ENCODE results near the gene RNASEH2A.

Gene RNASEH2A

DNA sequence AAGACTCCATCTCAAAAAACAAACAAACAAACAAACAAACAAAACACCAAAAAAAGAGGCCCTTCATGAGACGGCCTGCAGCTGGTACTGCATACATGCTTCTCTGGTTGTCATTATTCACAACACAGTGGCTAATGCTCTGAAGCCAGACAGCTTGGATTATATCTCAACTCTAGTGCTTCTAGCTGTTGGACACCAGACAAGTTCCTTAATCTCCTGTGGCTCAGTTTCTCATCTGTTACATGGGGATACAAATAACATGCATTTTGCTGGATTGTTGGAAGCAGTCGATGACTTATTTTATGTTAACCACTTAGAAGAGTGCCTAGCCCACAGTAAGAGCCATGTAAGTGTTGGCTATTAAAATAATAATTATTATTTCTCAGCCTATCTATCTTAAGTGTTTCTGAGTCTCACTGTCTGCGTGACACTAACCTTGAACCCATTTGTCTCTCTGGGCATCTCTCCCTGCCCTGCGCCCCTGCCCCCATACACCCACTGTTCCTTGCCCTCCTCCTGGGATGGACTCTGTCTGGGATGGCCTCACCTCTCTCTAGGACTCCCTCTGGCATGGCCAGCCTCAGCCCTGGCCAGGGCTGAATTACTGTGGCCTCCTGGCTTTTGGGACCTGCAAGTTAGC, 18.2 kb upstream of the RNASEH2A start:
- no peak overlapping the region for H2AFZ ChIP-seq (ENCODE audit: low read length)
- no peaks in the 10 kb centered on the region for H3K9me3 ChIP-seq (ENCODE audit: low read length)
- H3K4me2 ChIP-seq (ENCODE audit: low read length): no peak overlapping the region; the same call in 1 of the 2 replicates
- no peak for TF ChIP-seq CTCF (IDR thresholded peaks at IDR 0.05; ENCODE audit: low read length)
- no peak for TF ChIP-seq EZH2 (IDR thresholded peaks at IDR 0.05; ENCODE audit: borderline replicate concordance, low read length)
- no peaks in the 10 kb centered on the region for H3K9me2 ChIP-seq (ENCODE audit: low read depth, low read length)
- peak overlapping the region; percentile 79 for H3K27ac ChIP-seq (ENCODE audit: low read depth, low read length, poor library complexity, severe bottlenecking)
- H3K79me2 ChIP-seq (ENCODE audit: insufficient read depth, low read length): no peaks in the 10 kb centered on the region
- H3K4me3 ChIP-seq (ENCODE audit: low read depth, low read length, poor library complexity, severe bottlenecking): no peak overlapping the region
- H4K20me1 ChIP-seq (ENCODE audit: insufficient read depth, low read length): no peaks in the 10 kb centered on the region
- H3K4me1 ChIP-seq (ENCODE audit: insufficient read depth, low read length, severe bottlenecking): peaks cover 64% of the 10 kb centered on the region
- no peaks in the 10 kb centered on the region for H3K36me3 ChIP-seq (ENCODE audit: insufficient read depth, low read length)
- H3K9ac ChIP-seq (ENCODE audit: low read length): no peak overlapping the region; the same call in 1 of the 2 replicates
- no peaks in the 10 kb centered on the region for H3F3A ChIP-seq (ENCODE audit: insufficient read depth, low read length)
- no peaks in the 10 kb centered on the region for H3K27me3 ChIP-seq (ENCODE audit: insufficient read depth, low read length)

GRCh38 chr19:12788682-12789097, 17.7 kb upstream of the RNASEH2A start:
- H2AFZ ChIP-seq (ENCODE audit: low read length): no peak overlapping the region
- TF ChIP-seq CTCF (IDR thresholded peaks at IDR 0.05; ENCODE audit: low read length) (no peak), EZH2 (IDR thresholded peaks at IDR 0.05; ENCODE audit: borderline replicate concordance, low read length) (no peak)
- H3K27ac ChIP-seq (ENCODE audit: low read depth, low read length, poor library complexity, severe bottlenecking): peak overlapping the region; percentile 79

DNA sequence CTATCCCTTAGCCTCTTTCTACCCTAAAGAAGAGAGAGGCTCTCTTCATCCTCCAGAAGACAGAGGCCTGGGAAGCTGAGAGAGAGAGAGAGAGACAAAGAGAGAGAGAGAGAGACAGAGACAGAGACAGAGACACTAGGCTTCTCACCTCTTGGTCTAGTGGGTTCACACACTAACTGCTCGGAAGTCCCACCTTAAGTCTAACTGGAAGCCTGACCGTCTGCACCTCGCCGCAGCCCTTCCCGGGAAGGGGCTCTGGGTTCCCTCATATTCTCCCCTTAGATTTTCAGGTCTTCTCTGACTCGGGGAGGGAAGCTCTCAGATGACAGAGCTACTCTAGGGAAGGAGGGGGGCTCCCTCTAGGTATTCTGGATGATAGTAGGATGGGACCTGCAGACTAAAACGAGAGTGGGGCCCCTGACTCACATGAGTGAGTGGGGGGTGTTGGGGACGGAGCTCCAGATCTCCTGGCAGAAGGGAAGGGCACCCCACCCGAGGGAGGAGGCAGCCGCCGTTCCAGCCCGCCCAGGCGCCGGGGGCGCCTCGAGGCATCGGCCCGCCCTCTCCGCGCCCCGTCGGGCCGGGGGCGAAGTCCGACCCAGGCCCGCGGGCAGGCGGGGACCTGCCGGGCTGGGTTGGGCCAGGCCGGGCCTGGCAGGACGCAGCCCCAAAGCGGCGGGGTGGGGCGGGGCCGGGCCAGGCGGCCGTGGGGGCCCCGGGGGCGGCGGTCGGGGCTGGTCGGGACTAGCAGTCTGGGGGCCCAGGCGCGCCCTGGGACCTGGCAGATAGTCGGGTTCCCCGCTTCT, 17.1 kb upstream of the RNASEH2A start:
- H3K79me2 ChIP-seq (ENCODE audit: insufficient read depth, low read length): no peaks in the 10 kb centered on the region
- H3K27me3 ChIP-seq (ENCODE audit: insufficient read depth, low read length): no peaks in the 10 kb centered on the region
- no peaks in the 10 kb centered on the region for H4K20me1 ChIP-seq (ENCODE audit: insufficient read depth, low read length)
- H3K4me2 ChIP-seq (ENCODE audit: low read length): peak overlapping the region; percentile 77
- H2AFZ ChIP-seq (ENCODE audit: low read length): no peak overlapping the region
- H3K4me1 ChIP-seq (ENCODE audit: insufficient read depth, low read length, severe bottlenecking): peaks cover 58% of the 10 kb centered on the region
- peak overlapping the region; percentile 79 for H3K27ac ChIP-seq (ENCODE audit: low read depth, low read length, poor library complexity, severe bottlenecking)
- H3K36me3 ChIP-seq (ENCODE audit: insufficient read depth, low read length): no peaks in the 10 kb centered on the region
- H3K9me3 ChIP-seq (ENCODE audit: low read length): no peaks in the 10 kb centered on the region
- TF ChIP-seq CTCF (IDR thresholded peaks at IDR 0.05; ENCODE audit: low read length) (no peak), EZH2 (IDR thresholded peaks at IDR 0.05; ENCODE audit: borderline replicate concordance, low read length) (no peak)
- no peaks in the 10 kb centered on the region for H3F3A ChIP-seq (ENCODE audit: insufficient read depth, low read length)
- peak overlapping the region; percentile 44; the same call in 1 of the 2 replicates for H3K9ac ChIP-seq (ENCODE audit: low read length)
- H3K4me3 ChIP-seq (ENCODE audit: low read depth, low read length, poor library complexity, severe bottlenecking): peak overlapping the region; percentile 76
- no peaks in the 10 kb centered on the region for H3K9me2 ChIP-seq (ENCODE audit: low read depth, low read length)

More at GRCh38 chr19:12788682-12789097, 17.7 kb upstream of the RNASEH2A start:
- Histone ChIP-seq H3K9me3 (ENCODE audit: low read length) (no peaks in the 10 kb centered on the region), H3K4me2 (ENCODE audit: low read length) (peak overlapping the region; percentile 77), H3K4me3 (ENCODE audit: low read depth, low read length, poor library complexity, severe bottlenecking) (peak overlapping the region; percentile 76), H3K9ac (ENCODE audit: low read length) (peak overlapping the region; percentile 44; the same call in 1 of the 2 replicates), H3K27me3 (ENCODE audit: insufficient read depth, low read length) (no peaks in the 10 kb centered on the region), H3K79me2 (ENCODE audit: insufficient read depth, low read length) (no peaks in the 10 kb centered on the region), H3K4me1 (ENCODE audit: insufficient read depth, low read length, severe bottlenecking) (peaks cover 58% of the 10 kb centered on the region), H3K36me3 (ENCODE audit: insufficient read depth, low read length) (no peaks in the 10 kb centered on the region), H4K20me1 (ENCODE audit: insufficient read depth, low read length) (no peaks in the 10 kb centered on the region), H3K9me2 (ENCODE audit: low read depth, low read length) (no peaks in the 10 kb centered on the region), H3F3A (ENCODE audit: insufficient read depth, low read length) (no peaks in the 10 kb centered on the region)

Data from OCI-LY1 (cell line).